ENCODE results near the gene GTSE1. TPM values are rescaled to one million over a fixed set of nuclear protein-coding genes. Genes with fewer than 3 reads are reported as not detected.
"Not testable (repeated sequence)": the region's sequence is repeated elsewhere in the genome, so short reads cannot be mapped to it uniquely, and the experiment has no call there.

GTSE1 gene
- total RNA-seq, 1 donor from 2014 or later: 0.95 TPM

- ATAC-seq (ENCODE audit: low read depth): peak; percentile 57
- no peaks in the 10 kb centered on the region for H3K9me3 Mint-ChIP-seq
- H3K27ac Mint-ChIP-seq: no peak overlapping the region
- ChIA-PET POLR2A (no interaction called here), CTCF (no interaction called here)
- DNase-seq: no peak
- H3K27me3 Mint-ChIP-seq: peaks cover 58% of the 10 kb centered on the region
- peak overlapping the region; percentile 7 for H3K4me3 Mint-ChIP-seq
- peaks cover 13% of the 10 kb centered on the region for H3K4me1 Mint-ChIP-seq
- no peaks in the 10 kb centered on the region for H3K36me3 Mint-ChIP-seq (ENCODE audit: low read depth)
- TF ChIP-seq CTCF (IDR thresholded peaks at IDR 0.05): no peak
- intact Hi-C loops (cut with micrococcal nuclease): no loop called here
Measured at GRCh38 chr22:46262449-46263215, 34.0 kb upstream of the GTSE1 start.

- H3K36me3 Mint-ChIP-seq (ENCODE audit: low read depth): no peaks in the 10 kb centered on the region
- POLR2A ChIA-PET: no interaction called here
- CTCF ChIA-PET: no interaction called here
- H3K4me1 Mint-ChIP-seq: peaks cover 14% of the 10 kb centered on the region
- DNase-seq (no peak), ATAC-seq (ENCODE audit: low read depth) (no peak)
- intact Hi-C loops (cut with micrococcal nuclease): no loop called here
- no peak for TF ChIP-seq CTCF (IDR thresholded peaks at IDR 0.05)
- H3K27me3 Mint-ChIP-seq: peaks cover 55% of the 10 kb centered on the region
- H3K4me3 Mint-ChIP-seq: peak within 1 kb of the TSS; percentile 41
- no peak within 1 kb of the TSS for H3K27ac Mint-ChIP-seq
- H3K9me3 Mint-ChIP-seq: no peaks in the 10 kb centered on the region
Measured at GRCh38 chr22:46263216-46263590, 33.5 kb upstream of the GTSE1 start, which contains the start of gene PKDREJ. Gene PKDREJ, minus strand, starts transcription at chr22:46263343. Its CDS starts 21 bp downstream, at chr22:46263322.

- Mint-ChIP-seq H3K27me3 (peaks cover 47% of the 10 kb centered on the region), H3K4me1 (peaks cover 16% of the 10 kb centered on the region)
- H3K36me3 Mint-ChIP-seq (ENCODE audit: low read depth); CTCF ChIA-PET; ATAC-seq (ENCODE audit: low read depth); POLR2A ChIA-PET; intact Hi-C loops (cut with micrococcal nuclease); H3K27ac Mint-ChIP-seq; H3K4me3 Mint-ChIP-seq; H3K9me3 Mint-ChIP-seq; DNase-seq: not testable (repeated sequence)
Measured at GRCh38 chr22:46264520-46264919, 32.1 kb upstream of the GTSE1 start.

- H3K9me3 Mint-ChIP-seq; ATAC-seq (ENCODE audit: low read depth); H3K36me3 Mint-ChIP-seq (ENCODE audit: low read depth); POLR2A ChIA-PET; CTCF ChIA-PET; DNase-seq; H3K4me3 Mint-ChIP-seq; H3K27ac Mint-ChIP-seq; intact Hi-C loops (cut with micrococcal nuclease): not testable (repeated sequence)
- Mint-ChIP-seq H3K4me1 (peaks cover 16% of the 10 kb centered on the region), H3K27me3 (peaks cover 37% of the 10 kb centered on the region)
Measured at GRCh38 chr22:46265627-46266026, 31.0 kb upstream of the GTSE1 start.

- ChIA-PET CTCF (interaction anchor here (0.9 to 2.2 kb wide), 3 partner anchors 18 to 261 kb away, joined by 3 to 5 read pairs (median 4); partner anchors contain the start of genes CDPF1 and GTSE1), POLR2A (interaction anchor here (0.6 to 2.0 kb wide), 6 partner anchors 14 to 506 kb away, joined by 3 to 12 read pairs (median 4); partner anchors contain the start of genes CDPF1 and GTSE1)
- Mint-ChIP-seq H3K36me3 (ENCODE audit: low read depth) (no peaks in the 10 kb centered on the region), H3K27me3 (peaks cover 19% of the 10 kb centered on the region), H3K9me3 (no peaks in the 10 kb centered on the region), H3K27ac (peak within 1 kb of the TSS; percentile 66), H3K4me1 (peaks cover 15% of the 10 kb centered on the region), H3K4me3 (peak within 1 kb of the TSS; percentile 91)
- DNase-seq (peak; percentile 57), ATAC-seq (ENCODE audit: low read depth) (peak; percentile 91)
- TF ChIP-seq CTCF (IDR thresholded peaks at IDR 0.05): no peak
- intact Hi-C loops (cut with micrococcal nuclease): loop anchor here (1.0 kb wide), 2 partner anchors 14 to 17 kb away; partner anchors contain the start of gene CDPF1
Measured at GRCh38 chr22:46267431-46268279, 29.0 kb upstream of the GTSE1 start, which contains the start of gene TTC38. Gene TTC38, plus strand, starts transcription at chr22:46268008. Its CDS starts 32 bp downstream, at chr22:46268040.

All from activated B cell treated with CpG ODN at 0.5 μM for 24 hours (primary cell).